Immature natural killer cell (primary cell): Measurements from ENCODE around the gene IQCE. TPM values are rescaled to one million over a fixed set of nuclear protein-coding genes. Genes with fewer than 3 reads are reported as not detected.

ENCODE experiments used
- DNase-seq, 3 donors: peaks; one replicate each; pipeline ENCODE4 v3.0.0; 2022; ENCODE audit warnings: mixed read lengths in 1 of 3
- H3K27ac Mint-ChIP-seq, 6 donors: one replicate each; pipeline ENCODE4 v1.8.0; 2020; ENCODE audit warnings: mixed read lengths in 6 of 6, mild to moderate bottlenecking in 5 of 6, inconsistent platforms in 4 of 6, moderate library complexity in 3 of 6
- H3K27me3 Mint-ChIP-seq, 3 donors: one replicate each; pipeline ENCODE4 v1.8.0; 2020 to 2021; ENCODE audit warnings: low read depth in 3 of 3, mild to moderate bottlenecking in 3 of 3, mixed read lengths in 3 of 3, moderate library complexity in 3 of 3, inconsistent platforms in 1 of 3
- H3K36me3 Mint-ChIP-seq, 3 donors: one replicate each; pipeline ENCODE4 v1.8.0; 2020; ENCODE audit warnings: mixed read lengths in 3 of 3, inconsistent platforms in 2 of 3, mild to moderate bottlenecking in 2 of 3
- H3K4me1 Mint-ChIP-seq, 2 donors: one replicate each; pipeline ENCODE4 v1.8.0; 2020; ENCODE audit warnings: inconsistent platforms in 2 of 2, mild to moderate bottlenecking in 2 of 2, mixed read lengths in 2 of 2, moderate library complexity in 1 of 2
- H3K4me3 Mint-ChIP-seq, 5 donors: one replicate each; pipeline ENCODE4 v1.8.0; 2020; ENCODE audit warnings: mild to moderate bottlenecking in 5 of 5, mixed read lengths in 5 of 5, inconsistent platforms in 3 of 5, moderate library complexity in 3 of 5
- H3K9me3 Mint-ChIP-seq, 6 donors: one replicate each; pipeline ENCODE4 v1.8.0; 2020; ENCODE audit warnings: mild to moderate bottlenecking in 6 of 6, mixed read lengths in 6 of 6, inconsistent platforms in 4 of 6, moderate library complexity in 3 of 6
- polyA plus RNA-seq, 3 donors: library from polyadenylated mRNA; unstranded; fragments of 300-500 nt; fragmentation: Illumina TruSeq; gene quantifications; one replicate each; pipeline ENCODE4 v1.2.3, GENCODE V29; 2021

The IQCE gene
- polyA plus RNA-seq, result 1 to 10 TPM in 2 of 3 donors, not detected in 1; 1.9 to 4.2 TPM

- Mint-ChIP-seq H3K4me3 (peak within 1 kb of the TSS; percentile 77 to 87 (median 80)), H3K4me1 (peaks cover 26 to 28% of the 10 kb centered on the region in 2 donors), H3K9me3 (no peaks in the 10 kb centered on the region), H3K36me3 (no peaks in the 10 kb centered on the region), H3K27me3 (peaks cover 5 to 14% (median 12%) of the 10 kb centered on the region in 3 donors), H3K27ac (peak within 1 kb of the TSS; percentile 30 to 79 (median 54))
- peak; percentile 92 to 93 (median 93) for DNase-seq
Observed at GRCh38 chr7:2558629-2559282, at the start of gene IQCE. Gene IQCE (plus strand): TSS chr7:2558979. CDS start chr7:2559182, 203 bp downstream.

GRCh38 chr7:2509298-2509906 is 49.4 kb upstream of the IQCE start:
- no peak for DNase-seq
- H3K4me3 Mint-ChIP-seq, result peak overlapping the region; percentile 76 to 84 (median 80)
- peak overlapping the region; percentile 96 to 98 (median 97) for H3K27ac Mint-ChIP-seq
- H3K9me3 Mint-ChIP-seq, result no peaks in the 10 kb centered on the region
- H3K27me3 Mint-ChIP-seq, result peaks cover 7 to 24% (median 13%) of the 10 kb centered on the region in 3 donors
- H3K36me3 Mint-ChIP-seq, result no peaks in the 10 kb centered on the region
- H3K4me1 Mint-ChIP-seq, result peaks cover 54 to 56% of the 10 kb centered on the region in 2 donors

GRCh38 chr7:2510130-2510776 is 48.5 kb upstream of the IQCE start:
- peak overlapping the region; percentile 73 to 82 (median 77) for H3K4me3 Mint-ChIP-seq
- no peaks in the 10 kb centered on the region for H3K9me3 Mint-ChIP-seq
- DNase-seq, result no peak
- peaks cover 54 to 56% of the 10 kb centered on the region in 2 donors for H3K4me1 Mint-ChIP-seq
- no peaks in the 10 kb centered on the region for H3K36me3 Mint-ChIP-seq
- peaks cover 7 to 24% (median 13%) of the 10 kb centered on the region in 3 donors for H3K27me3 Mint-ChIP-seq
- peak overlapping the region; percentile 95 to 98 (median 97) for H3K27ac Mint-ChIP-seq

- H3K9me3 Mint-ChIP-seq, result no peaks in the 10 kb centered on the region
- peak overlapping the region; percentile 73 to 82 (median 77) for H3K4me3 Mint-ChIP-seq
- peaks cover 54 to 56% of the 10 kb centered on the region in 2 donors for H3K4me1 Mint-ChIP-seq
- peak overlapping the region; percentile 95 to 98 (median 97) for H3K27ac Mint-ChIP-seq
- peak; percentile 82 to 84 (median 83) for DNase-seq
- peaks cover 7 to 24% (median 13%) of the 10 kb centered on the region in 3 donors for H3K27me3 Mint-ChIP-seq
- no peaks in the 10 kb centered on the region for H3K36me3 Mint-ChIP-seq
Observed at GRCh38 chr7:2510909-2511768, 47.6 kb upstream of the IQCE start.

- peaks cover 54% of the 10 kb centered on the region in 2 donors for H3K4me1 Mint-ChIP-seq
- peak overlapping the region; percentile 73 to 82 (median 77) for H3K4me3 Mint-ChIP-seq
- no peak for DNase-seq
- H3K36me3 Mint-ChIP-seq, result no peaks in the 10 kb centered on the region
- H3K9me3 Mint-ChIP-seq, result no peaks in the 10 kb centered on the region
- H3K27me3 Mint-ChIP-seq, result peaks cover 7 to 24% (median 13%) of the 10 kb centered on the region in 3 donors
- peak overlapping the region; percentile 95 to 98 (median 97) for H3K27ac Mint-ChIP-seq
Observed at GRCh38 chr7:2511769-2512168, 47.0 kb upstream of the IQCE start.

- no peaks in the 10 kb centered on the region for H3K36me3 Mint-ChIP-seq
- H3K9me3 Mint-ChIP-seq, result no peaks in the 10 kb centered on the region
- H3K27me3 Mint-ChIP-seq, result peaks cover 7 to 24% (median 13%) of the 10 kb centered on the region in 3 donors
- H3K27ac Mint-ChIP-seq, result peak overlapping the region; percentile 95 to 98 (median 97)
- DNase-seq, result peak in 2 of 3 donors; percentile 41 to 56
- H3K4me1 Mint-ChIP-seq, result peaks cover 54% of the 10 kb centered on the region in 2 donors
- H3K4me3 Mint-ChIP-seq, result peak overlapping the region; percentile 73 to 80 (median 75)
Observed at GRCh38 chr7:2512179-2512661, 46.6 kb upstream of the IQCE start.

GRCh38 chr7:2512713-2513112 is 46.1 kb upstream of the IQCE start:
- Mint-ChIP-seq H3K36me3 (no peaks in the 10 kb centered on the region), H3K4me3 (peak overlapping the region in 4 of 5 donors; percentile 46 to 80 (median 74)), H3K9me3 (no peaks in the 10 kb centered on the region), H3K27me3 (peaks cover 7 to 26% (median 13%) of the 10 kb centered on the region in 3 donors), H3K27ac (peak overlapping the region; percentile 95 to 98 (median 97)), H3K4me1 (peaks cover 54 to 56% of the 10 kb centered on the region in 2 donors)
- DNase-seq, result no peak

GRCh38 chr7:2513702-2514101 is 45.1 kb upstream of the IQCE start:
- H3K27ac Mint-ChIP-seq, result peak overlapping the region in 1 of 6 donors; percentile 22
- no peaks in the 10 kb centered on the region for H3K9me3 Mint-ChIP-seq
- H3K36me3 Mint-ChIP-seq, result no peaks in the 10 kb centered on the region
- H3K4me3 Mint-ChIP-seq, result no peak overlapping the region
- H3K4me1 Mint-ChIP-seq, result peaks cover 53 to 55% of the 10 kb centered on the region in 2 donors
- no peak for DNase-seq
- H3K27me3 Mint-ChIP-seq, result peaks cover 2 to 23% (median 6%) of the 10 kb centered on the region in 3 donors

- H3K27me3 Mint-ChIP-seq, result peaks cover 0 to 18% (median 5%) of the 10 kb centered on the region in 3 donors
- no peak overlapping the region for H3K4me3 Mint-ChIP-seq
- H3K36me3 Mint-ChIP-seq, result no peaks in the 10 kb centered on the region
- H3K9me3 Mint-ChIP-seq, result no peaks in the 10 kb centered on the region
- peaks cover 44 to 45% of the 10 kb centered on the region in 2 donors for H3K4me1 Mint-ChIP-seq
- no peak for DNase-seq
- no peak overlapping the region for H3K27ac Mint-ChIP-seq
Observed at GRCh38 chr7:2514473-2515423, 44.0 kb upstream of the IQCE start.

GRCh38 chr7:2515424-2516193 is 43.2 kb upstream of the IQCE start:
- H3K4me1 Mint-ChIP-seq, result peaks cover 36 to 41% of the 10 kb centered on the region in 2 donors
- peaks cover 6 to 24% (median 11%) of the 10 kb centered on the region in 3 donors for H3K27me3 Mint-ChIP-seq
- no peaks in the 10 kb centered on the region for H3K36me3 Mint-ChIP-seq
- H3K9me3 Mint-ChIP-seq, result no peaks in the 10 kb centered on the region
- DNase-seq, result no peak
- H3K4me3 Mint-ChIP-seq, result no peak overlapping the region
- H3K27ac Mint-ChIP-seq, result no peak overlapping the region

GRCh38 chr7:2516194-2516555 is 42.6 kb upstream of the IQCE start:
- peaks cover 8 to 24% (median 15%) of the 10 kb centered on the region in 3 donors for H3K27me3 Mint-ChIP-seq
- no peak overlapping the region for H3K4me3 Mint-ChIP-seq
- H3K27ac Mint-ChIP-seq, result no peak overlapping the region
- no peaks in the 10 kb centered on the region for H3K9me3 Mint-ChIP-seq
- DNase-seq, result no peak
- peaks cover 31 to 38% of the 10 kb centered on the region in 2 donors for H3K4me1 Mint-ChIP-seq
- no peaks in the 10 kb centered on the region for H3K36me3 Mint-ChIP-seq

GRCh38 chr7:2517026-2517425 is 41.8 kb upstream of the IQCE start:
- Mint-ChIP-seq H3K27ac (no peak overlapping the region), H3K4me3 (no peak overlapping the region), H3K4me1 (peaks cover 29 to 36% of the 10 kb centered on the region in 2 donors), H3K36me3 (peaks cover 0 to 4% (median 0%) of the 10 kb centered on the region in 3 donors), H3K9me3 (no peaks in the 10 kb centered on the region), H3K27me3 (peaks cover 11 to 25% (median 20%) of the 10 kb centered on the region in 3 donors)
- no peak for DNase-seq
